Loucy (cell line): Measurements from ENCODE around the gene TRIM46.
A peak's percentile ranks its signal among the peaks of the same experiment; 100 is the strongest.
"Not testable (repeated sequence)": the region's sequence is repeated elsewhere in the genome, so short reads cannot be mapped to it uniquely, and the experiment has no call there.

Experiments used
- H2AFZ ChIP-seq: fragments of 200-600 bp; sonication (generic); 2 replicates; pipeline ENCODE4 v1.6.0; 2016; ENCODE audit warnings: antibody characterized with exemption, mild to moderate bottlenecking, low read length, moderate library complexity
- H3F3A ChIP-seq: fragments of 200-600 bp; 2 replicates; pipeline ENCODE4 v1.6.0; 2016; ENCODE audit warnings: antibody characterized with exemption, low read depth, mild to moderate bottlenecking
- H3K27me3 ChIP-seq: fragments of 200-600 bp; sonication (generic); 2 replicates; pipeline ENCODE4 v1.6.1; 2014; ENCODE audit warnings: low read length, mild to moderate bottlenecking; ENCODE audit not compliant: insufficient read depth, poor library complexity, severe bottlenecking
- H3K36me3 ChIP-seq: fragments of 200-600 bp; sonication (generic); 2 replicates; pipeline ENCODE4 v1.6.1; 2016; ENCODE audit warnings: low read length; ENCODE audit not compliant: insufficient read depth
- H3K4me1 ChIP-seq: fragments of 200-600 bp; sonication (generic); 2 replicates; pipeline ENCODE4 v1.5.1; 2014; ENCODE audit warnings: low read length, mild to moderate bottlenecking; ENCODE audit not compliant: insufficient read depth, poor library complexity, severe bottlenecking
- H3K4me2 ChIP-seq: fragments of 200-600 bp; sonication (generic); 2 replicates; pipeline ENCODE4 v1.6.0; 2014; ENCODE audit warnings: antibody characterized with exemption, low read length, low read depth, mild to moderate bottlenecking; ENCODE audit not compliant: poor library complexity, severe bottlenecking
- H3K4me3 ChIP-seq: fragments of 200-600 bp; sonication (generic); 2 replicates; pipeline ENCODE4 v1.5.1; 2014; ENCODE audit warnings: low read length, mild to moderate bottlenecking, mixed read lengths; ENCODE audit not compliant: poor library complexity, severe bottlenecking
- H3K79me2 ChIP-seq: fragments of 200-600 bp; sonication (generic); 2 replicates; pipeline ENCODE4 v1.6.1; 2014; ENCODE audit warnings: low read length; ENCODE audit not compliant: insufficient read depth
- H3K9ac ChIP-seq: fragments of 200-600 bp; sonication (generic); 2 replicates; pipeline ENCODE4 v1.6.0; 2014; ENCODE audit warnings: mild to moderate bottlenecking, low read depth, low read length, moderate library complexity; ENCODE audit not compliant: poor library complexity, severe bottlenecking
- H3K9me2 ChIP-seq: fragments of 200-600 bp; sonication (generic); replicated peaks from 2 replicates; pipeline ENCODE4 v1.6.1; 2016; ENCODE audit warnings: low read depth, low read length, mixed read lengths
- H3K9me3 ChIP-seq: fragments of 200-600 bp; sonication (generic); 2 replicates; pipeline ENCODE4 v1.6.1; 2014; ENCODE audit warnings: mild to moderate bottlenecking, antibody characterized with exemption, low read length, low read depth; ENCODE audit not compliant: insufficient read depth
- H4K20me1 ChIP-seq: fragments of 200-600 bp; sonication (generic); 2 replicates; pipeline ENCODE4 v1.6.0; 2014; ENCODE audit warnings: antibody characterized with exemption, low read length, mild to moderate bottlenecking; ENCODE audit not compliant: insufficient read depth, poor library complexity, severe bottlenecking
- EZH2phosphoT487 ChIP-seq: fragments of 200-600 bp; IDR thresholded peaks from 2 replicates; pipeline ENCODE4 v1.6.1; 2018; ENCODE audit warnings: antibody characterized with exemption, mild to moderate bottlenecking, moderate library complexity, borderline replicate concordance
- TF ChIP-seq, protein P1 (sequence below): fragments of 200-600 bp; sonication (generic); conservative IDR thresholded peaks from 2 replicates; pipeline ENCODE4 v1.5.1; 2014; ENCODE audit warnings: mild to moderate bottlenecking, antibody characterized with exemption, low read length

Gene TRIM46

GRCh38 chr1:155141749-155142148 is 31.9 kb upstream of the TRIM46 start:
- Histone ChIP-seq H3K36me3 (no peaks in the 10 kb centered on the region), H2AFZ (no peak overlapping the region), H4K20me1 (peaks cover 7% of the 10 kb centered on the region)

DNA sequence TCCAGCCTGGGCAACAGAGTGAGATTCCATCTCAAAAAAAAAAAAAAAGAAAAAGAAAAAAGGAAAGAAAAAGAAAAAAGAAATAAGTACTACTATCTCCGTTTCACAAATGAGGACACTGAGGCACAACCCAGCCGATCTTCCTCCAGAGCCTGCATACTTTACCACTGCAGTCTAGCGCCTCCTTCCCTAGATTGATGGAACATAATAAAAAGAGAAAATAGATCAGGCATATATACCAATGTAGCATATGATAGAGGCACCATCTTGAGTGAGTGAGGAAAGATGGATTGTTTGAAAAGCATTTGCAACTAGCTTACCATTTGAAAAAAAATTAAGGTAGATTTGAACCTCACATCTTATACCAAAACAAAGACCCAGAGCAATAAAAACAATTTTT is 28.2 kb upstream of the TRIM46 start:
- peaks cover 2% of the 10 kb centered on the region for H3K4me1 ChIP-seq
- no peak overlapping the region for H3K9ac ChIP-seq
- no peaks in the 10 kb centered on the region for H4K20me1 ChIP-seq
- H3K4me3 ChIP-seq: no peak overlapping the region
- TF ChIP-seq, protein P1, sequence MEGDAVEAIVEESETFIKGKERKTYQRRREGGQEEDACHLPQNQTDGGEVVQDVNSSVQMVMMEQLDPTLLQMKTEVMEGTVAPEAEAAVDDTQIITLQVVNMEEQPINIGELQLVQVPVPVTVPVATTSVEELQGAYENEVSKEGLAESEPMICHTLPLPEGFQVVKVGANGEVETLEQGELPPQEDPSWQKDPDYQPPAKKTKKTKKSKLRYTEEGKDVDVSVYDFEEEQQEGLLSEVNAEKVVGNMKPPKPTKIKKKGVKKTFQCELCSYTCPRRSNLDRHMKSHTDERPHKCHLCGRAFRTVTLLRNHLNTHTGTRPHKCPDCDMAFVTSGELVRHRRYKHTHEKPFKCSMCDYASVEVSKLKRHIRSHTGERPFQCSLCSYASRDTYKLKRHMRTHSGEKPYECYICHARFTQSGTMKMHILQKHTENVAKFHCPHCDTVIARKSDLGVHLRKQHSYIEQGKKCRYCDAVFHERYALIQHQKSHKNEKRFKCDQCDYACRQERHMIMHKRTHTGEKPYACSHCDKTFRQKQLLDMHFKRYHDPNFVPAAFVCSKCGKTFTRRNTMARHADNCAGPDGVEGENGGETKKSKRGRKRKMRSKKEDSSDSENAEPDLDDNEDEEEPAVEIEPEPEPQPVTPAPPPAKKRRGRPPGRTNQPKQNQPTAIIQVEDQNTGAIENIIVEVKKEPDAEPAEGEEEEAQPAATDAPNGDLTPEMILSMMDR: peak; percentile 24
- TF ChIP-seq EZH2phosphoT487: no peak
- H3F3A ChIP-seq: no peaks in the 10 kb centered on the region
- H2AFZ ChIP-seq: no peak overlapping the region
- H3K4me2 ChIP-seq: no peak overlapping the region
- no peaks in the 10 kb centered on the region for H3K9me3 ChIP-seq
- no peaks in the 10 kb centered on the region for H3K9me2 ChIP-seq
- H3K79me2 ChIP-seq: no peaks in the 10 kb centered on the region
- H3K36me3 ChIP-seq: no peaks in the 10 kb centered on the region
- H3K27me3 ChIP-seq: no peaks in the 10 kb centered on the region

More at GRCh38 chr1:155141749-155142148, 31.9 kb upstream of the TRIM46 start:
- no peak for TF ChIP-seq EZH2phosphoT487
- TF ChIP-seq, protein P1: no peak
- Histone ChIP-seq H3K4me1 (peaks cover 16% of the 10 kb centered on the region), H3K4me2 (no peak overlapping the region), H3F3A (no peaks in the 10 kb centered on the region), H3K27me3 (no peaks in the 10 kb centered on the region), H3K4me3 (no peak overlapping the region), H3K9ac (no peak overlapping the region), H3K9me3 (no peaks in the 10 kb centered on the region), H3K9me2 (no peaks in the 10 kb centered on the region), H3K79me2 (peaks cover 33% of the 10 kb centered on the region)

DNA sequence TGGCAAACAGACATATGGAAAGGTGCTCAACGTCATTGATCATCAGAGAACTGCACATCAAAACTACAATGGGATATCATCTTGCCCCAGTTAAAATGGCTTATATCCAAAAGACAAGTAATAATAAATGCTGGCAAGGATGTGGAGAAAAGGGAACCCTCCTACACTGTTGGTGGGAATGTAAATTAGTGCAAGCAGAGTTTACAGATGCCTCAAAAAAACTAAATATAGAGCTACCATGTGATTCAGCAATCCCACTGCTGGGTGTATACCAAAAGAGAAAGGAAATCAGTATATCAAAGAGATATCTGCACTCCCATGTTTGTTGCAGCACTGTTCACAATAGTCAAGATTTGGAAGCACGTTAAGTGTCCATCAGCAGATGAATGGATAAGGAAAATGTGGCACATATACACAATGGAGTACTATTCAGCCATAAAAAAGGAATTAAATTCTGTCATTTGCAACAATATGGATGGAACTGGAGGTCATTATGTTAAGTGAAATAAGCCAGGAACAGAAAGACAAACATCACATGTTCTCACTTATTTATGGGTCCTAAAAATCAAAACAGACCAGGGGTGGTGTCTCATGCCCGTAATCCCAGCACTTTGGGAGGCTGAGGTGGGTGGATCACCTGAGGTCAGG is 17.5 kb upstream of the TRIM46 start:
- H3K27me3 ChIP-seq, H3K4me1 ChIP-seq, H3K79me2 ChIP-seq, H3F3A ChIP-seq, H3K4me2 ChIP-seq, H2AFZ ChIP-seq, H3K9me2 ChIP-seq, H3K9ac ChIP-seq, H3K36me3 ChIP-seq, H4K20me1 ChIP-seq, H3K9me3 ChIP-seq, H3K4me3 ChIP-seq: not testable (repeated sequence)

GRCh38 chr1:155158991-155159390 is 14.7 kb upstream of the TRIM46 start:
- no peaks in the 10 kb centered on the region for H3K9me3 ChIP-seq
- H3F3A ChIP-seq: no peaks in the 10 kb centered on the region
- no peaks in the 10 kb centered on the region for H3K79me2 ChIP-seq
- H3K27me3 ChIP-seq: no peaks in the 10 kb centered on the region
- H3K36me3 ChIP-seq: no peaks in the 10 kb centered on the region
- H4K20me1 ChIP-seq: no peaks in the 10 kb centered on the region
- H3K4me1 ChIP-seq: no peaks in the 10 kb centered on the region
- H3K4me3 ChIP-seq: no peak overlapping the region
- H3K9ac ChIP-seq: no peak overlapping the region
- no peak overlapping the region for H3K4me2 ChIP-seq
- no peak overlapping the region for H2AFZ ChIP-seq
- H3K9me2 ChIP-seq: no peaks in the 10 kb centered on the region
- no peak for TF ChIP-seq EZH2phosphoT487
- TF ChIP-seq, protein P1: no peak
